Lower leg skin (tissue), 3 donors: ENCODE measurements around the gene STK4.

Experiments
- CTCF ChIP-seq, 3 donors: fragments of 450-650 bp; IDR thresholded peaks; one replicate each; pipeline ENCODE4 v1.5.1; 2016; ENCODE audit warnings: antibody characterized with exemption in 3 of 3, mild to moderate bottlenecking in 3 of 3, moderate library complexity in 2 of 3
- POLR2A ChIP-seq, 2 donors: fragments of 450-650 bp; IDR thresholded peaks; one replicate each; pipeline ENCODE4 v1.6.1; 2016 to 2017; ENCODE audit warnings: antibody characterized with exemption in 2 of 2, mild to moderate bottlenecking in 1 of 2, moderate library complexity in 1 of 2

DNA sequence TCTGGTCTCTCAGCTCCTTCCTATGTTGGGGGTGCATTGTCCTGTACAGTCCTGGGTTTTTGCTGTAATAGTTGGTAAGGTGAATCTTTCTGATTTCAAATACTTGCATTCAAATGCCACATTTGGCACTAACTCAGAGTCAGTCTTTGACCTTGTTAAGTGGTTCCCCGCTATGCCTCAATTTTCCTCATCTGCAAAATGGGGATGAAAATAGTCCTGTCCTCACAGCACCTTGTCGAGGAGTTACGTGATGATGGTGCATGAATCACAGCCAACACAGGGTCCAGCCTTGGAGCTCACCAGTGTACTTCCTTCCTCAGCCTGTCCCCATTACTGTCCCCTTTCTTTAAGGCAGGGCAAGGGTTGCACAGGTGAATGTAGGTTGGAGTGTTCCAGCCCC lies 147.6 kb downstream of the STK4 start:
- TF ChIP-seq CTCF (IDR thresholded peaks at IDR 0.05), result no peak
- no peak for TF ChIP-seq POLR2A (IDR thresholded peaks at IDR 0.05)
